Measurements from ENCODE around the gene ROGDI. TPM values are rescaled to one million over a fixed set of nuclear protein-coding genes. Genes with fewer than 3 reads are reported as not detected.

Gene ROGDI
- total and polyA plus RNA-seq, 2 of the 13 experiments (the other 11 are each of a cell fraction or from before 2014, with no cell fraction given): 19.2 to 42.1 TPM

GRCh38 chr16:4766875-4767628 is 35.4 kb downstream of the ROGDI start, which contains the start of gene ZNF500 (continued):
- peak; percentile 60; the same call in 1 of the 2 replicates for TF ChIP-seq GMEB2 (CRISPR knock-in tag; IDR thresholded peaks at IDR 0.05; ENCODE audit: low read depth)
- peak; percentile 77 for TF ChIP-seq ASH2L (IDR thresholded peaks at IDR 0.05; ENCODE audit: insufficient read length, low read depth, low read length)
- TF ChIP-seq ZNF414 (CRISPR knock-in tag; IDR thresholded peaks at IDR 0.05): 0 out of 2 replicates have a peak, but pooled peaks have one; percentile 51
- peak; percentile 91 for TF ChIP-seq ERF (CRISPR knock-in tag; IDR thresholded peaks at IDR 0.05)
- 0 out of 2 replicates have a peak, but pooled peaks have one; percentile 15 for TF ChIP-seq RAD21 (CRISPR knock-in tag; IDR thresholded peaks at IDR 0.05)
- TF ChIP-seq ZNF546 (CRISPR knock-in tag; conservative IDR thresholded peaks at IDR 0.05): peak; percentile 89
- 0 out of 2 replicates have a peak, but pooled peaks have one; percentile 48 for TF ChIP-seq FOXK2 (IDR thresholded peaks at IDR 0.05)
- peak; percentile 28; the same call in 1 of the 2 replicates for TF ChIP-seq ZBTB14 (CRISPR knock-in tag; IDR thresholded peaks at IDR 0.05)
- TF ChIP-seq KAT7 (CRISPR knock-in tag; IDR thresholded peaks at IDR 0.05; ENCODE audit: borderline replicate concordance): peak; percentile 87
- TF ChIP-seq ZNF577 (CRISPR knock-in tag; IDR thresholded peaks at IDR 0.05; ENCODE audit: borderline replicate concordance, low read depth): no peak
- peak; percentile 59 for TF ChIP-seq ESRRA (CRISPR knock-in tag; IDR thresholded peaks at IDR 0.05; ENCODE audit: low read depth)
- TF ChIP-seq SUZ12 (IDR thresholded peaks at IDR 0.05; ENCODE audit: low read depth, low read length): peak; percentile 72
- no peak for TF ChIP-seq NFIB (CRISPR knock-in tag; IDR thresholded peaks at IDR 0.05; ENCODE audit: borderline replicate concordance)
- TF ChIP-seq ZNF619 (CRISPR knock-in tag; IDR thresholded peaks at IDR 0.05): no peak
- TF ChIP-seq TBL1XR1 (IDR thresholded peaks at IDR 0.05; ENCODE audit: borderline replicate concordance, low read length, partially characterized antibody): peak; percentile 51
- TF ChIP-seq FOXK1 (CRISPR knock-in tag; IDR thresholded peaks at IDR 0.05; ENCODE audit: borderline replicate concordance, low read depth): peak; percentile 93; the same call in 1 of the 2 replicates
- TF ChIP-seq ZNF329 (CRISPR knock-in tag; IDR thresholded peaks at IDR 0.05; ENCODE audit: low read depth): 0 out of 2 replicates have a peak, but pooled peaks have one; percentile 49
- TF ChIP-seq ZSCAN9 (CRISPR knock-in tag; IDR thresholded peaks at IDR 0.05; ENCODE audit: borderline replicate concordance): no peak
- TF ChIP-seq MYPOP (CRISPR knock-in tag; IDR thresholded peaks at IDR 0.05): peak; percentile 41; the same call in 1 of the 2 replicates
- TF ChIP-seq NR0B2 (CRISPR knock-in tag; IDR thresholded peaks at IDR 0.05): peak; percentile 83
- TF ChIP-seq POGK (CRISPR knock-in tag; conservative IDR thresholded peaks at IDR 0.05): peak; percentile 90
- peak; percentile 92 for TF ChIP-seq GATAD1 (CRISPR knock-in tag; IDR thresholded peaks at IDR 0.05)
